GM15510 (cell line): ENCODE data around the gene SLC35E4.

Source experiments
- POLR2A ChIP-seq: IDR thresholded peaks from 3 replicates; pipeline ENCODE4 v1.6.1; 2011; ENCODE audit warnings: borderline replicate concordance; ENCODE audit not compliant: insufficient read length; ENCODE audit errors: extremely low read depth

Gene SLC35E4

DNA sequence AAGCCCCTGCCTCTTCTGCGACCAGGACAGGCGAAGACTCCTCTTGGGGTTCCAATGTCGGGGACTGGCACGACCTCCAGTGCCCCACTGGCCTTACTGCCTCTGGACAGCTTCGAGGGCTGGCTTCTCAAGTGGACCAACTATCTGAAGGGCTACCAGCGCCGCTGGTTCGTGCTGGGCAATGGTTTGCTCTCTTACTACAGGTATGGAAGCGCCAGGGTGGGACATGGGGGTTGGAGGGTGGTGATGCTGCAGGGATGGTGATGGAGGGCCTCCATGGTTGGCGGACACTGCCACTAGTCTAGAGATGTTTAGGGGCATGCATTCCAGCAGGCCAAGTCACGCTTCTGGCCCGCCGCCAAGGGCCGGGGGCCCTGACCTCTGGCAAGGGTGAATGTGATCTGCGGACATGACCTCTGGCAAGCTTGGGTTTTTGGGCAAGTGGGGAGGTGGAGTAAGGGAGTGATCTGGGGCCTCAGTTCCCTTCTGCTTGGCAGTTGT lies 59.8 kb downstream of the SLC35E4 start:
- no peak for TF ChIP-seq POLR2A

GRCh38 chr22:30695871-30696655 lies 60.5 kb downstream of the SLC35E4 start:
- TF ChIP-seq POLR2A = no peak
